Upper lobe of right lung (tissue), 1 donor: ENCODE results near the gene OR4D6. TPM values are rescaled to one million over a fixed set of nuclear protein-coding genes. Genes with fewer than 3 reads are reported as not detected.
A peak's percentile ranks its signal among the peaks of the same experiment; 100 is the strongest.

Experiments used
- ATAC-seq: fragments of 200-7000 bp; cut with Tn5 transposase; one replicate; pipeline ENCODE4 v1.9.1; 2020; ENCODE audit warnings: mild to moderate bottlenecking, moderate library complexity
- DNase-seq: peaks from one replicate; pipeline ENCODE4 v3.0.0-alpha.2; 2020
- H3K27ac ChIP-seq: fragments of 200-600 bp; one replicate; pipeline ENCODE4 v1.8.0; 2022
- H3K27me3 ChIP-seq: fragments of 200-600 bp; one replicate; pipeline ENCODE4 v1.8.0; 2022; ENCODE audit warnings: mild to moderate bottlenecking
- H3K36me3 ChIP-seq: fragments of 200-600 bp; one replicate; pipeline ENCODE4 v1.8.0; 2022
- H3K4me1 ChIP-seq: fragments of 200-600 bp; one replicate; pipeline ENCODE4 v1.8.0; 2022
- H3K4me3 ChIP-seq: fragments of 200-600 bp; one replicate; pipeline ENCODE4 v1.8.0; 2022; ENCODE audit warnings: mild to moderate bottlenecking
- H3K9me3 ChIP-seq: fragments of 200-600 bp; one replicate; pipeline ENCODE4 v1.8.0; 2022
- intact Hi-C: fragments of 100-400 bp; cut with DNase I; formaldehyde crosslinking; loops from one replicate; pipeline ENCODE4 v1.11.0; 2022
- total RNA-seq: library from RNA; stranded (reverse); fragmentation: NEBNext Ultra II Directional; extraction: Animal tissue kit (Norgen Biotek cat#: 25700); gene quantifications from one replicate; pipeline ENCODE4 v1.2.1, GENCODE V29; 2021
- TF ChIP-seq, protein P1 (sequence below): fragments of 200-600 bp; IDR thresholded peaks from one replicate; pipeline ENCODE4 v1.8.0; 2022; ENCODE audit warnings: antibody characterized with exemption
- donor health status: DM: no; HTN: yes; CAD: no; lungs with severe emphysema.

The OR4D6 gene
- total RNA-seq, 1 donor from 2014 or later = not detected

DNA sequence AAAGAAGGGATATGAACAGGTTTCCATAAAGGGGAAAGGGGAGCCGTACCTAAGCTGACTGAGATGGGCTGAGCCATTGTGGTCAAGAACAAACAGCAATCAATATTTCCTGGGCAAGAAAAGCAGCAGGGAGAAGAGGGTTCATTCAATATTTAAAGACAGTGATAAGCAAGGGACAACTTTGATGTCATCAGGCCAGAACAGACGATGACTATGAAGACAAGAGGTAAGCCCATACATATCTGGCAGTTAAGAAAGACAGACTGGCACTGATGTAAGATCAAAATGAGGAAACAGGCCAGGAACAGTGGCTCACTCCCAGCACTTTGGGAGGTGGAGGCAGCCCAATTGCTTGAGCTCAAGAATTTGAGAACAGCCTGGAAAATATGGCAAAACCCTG lies 32.9 kb upstream of the OR4D6 start:
- Histone ChIP-seq H3K4me3 (no peak overlapping the region), H3K9me3 (no peaks in the 10 kb centered on the region), H3K27ac (no peak overlapping the region), H3K27me3 (peaks cover 5% of the 10 kb centered on the region), H3K4me1 (no peaks in the 10 kb centered on the region), H3K36me3 (no peaks in the 10 kb centered on the region)
- intact Hi-C loops = no loop called here
- ATAC-seq (no peak), DNase-seq (no peak)
- TF ChIP-seq, protein P1, sequence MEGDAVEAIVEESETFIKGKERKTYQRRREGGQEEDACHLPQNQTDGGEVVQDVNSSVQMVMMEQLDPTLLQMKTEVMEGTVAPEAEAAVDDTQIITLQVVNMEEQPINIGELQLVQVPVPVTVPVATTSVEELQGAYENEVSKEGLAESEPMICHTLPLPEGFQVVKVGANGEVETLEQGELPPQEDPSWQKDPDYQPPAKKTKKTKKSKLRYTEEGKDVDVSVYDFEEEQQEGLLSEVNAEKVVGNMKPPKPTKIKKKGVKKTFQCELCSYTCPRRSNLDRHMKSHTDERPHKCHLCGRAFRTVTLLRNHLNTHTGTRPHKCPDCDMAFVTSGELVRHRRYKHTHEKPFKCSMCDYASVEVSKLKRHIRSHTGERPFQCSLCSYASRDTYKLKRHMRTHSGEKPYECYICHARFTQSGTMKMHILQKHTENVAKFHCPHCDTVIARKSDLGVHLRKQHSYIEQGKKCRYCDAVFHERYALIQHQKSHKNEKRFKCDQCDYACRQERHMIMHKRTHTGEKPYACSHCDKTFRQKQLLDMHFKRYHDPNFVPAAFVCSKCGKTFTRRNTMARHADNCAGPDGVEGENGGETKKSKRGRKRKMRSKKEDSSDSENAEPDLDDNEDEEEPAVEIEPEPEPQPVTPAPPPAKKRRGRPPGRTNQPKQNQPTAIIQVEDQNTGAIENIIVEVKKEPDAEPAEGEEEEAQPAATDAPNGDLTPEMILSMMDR = no peak

GRCh38 chr11:59425131-59425530 lies 31.6 kb upstream of the OR4D6 start:
- no peak for ATAC-seq
- TF ChIP-seq, protein P1 = no peak

DNA sequence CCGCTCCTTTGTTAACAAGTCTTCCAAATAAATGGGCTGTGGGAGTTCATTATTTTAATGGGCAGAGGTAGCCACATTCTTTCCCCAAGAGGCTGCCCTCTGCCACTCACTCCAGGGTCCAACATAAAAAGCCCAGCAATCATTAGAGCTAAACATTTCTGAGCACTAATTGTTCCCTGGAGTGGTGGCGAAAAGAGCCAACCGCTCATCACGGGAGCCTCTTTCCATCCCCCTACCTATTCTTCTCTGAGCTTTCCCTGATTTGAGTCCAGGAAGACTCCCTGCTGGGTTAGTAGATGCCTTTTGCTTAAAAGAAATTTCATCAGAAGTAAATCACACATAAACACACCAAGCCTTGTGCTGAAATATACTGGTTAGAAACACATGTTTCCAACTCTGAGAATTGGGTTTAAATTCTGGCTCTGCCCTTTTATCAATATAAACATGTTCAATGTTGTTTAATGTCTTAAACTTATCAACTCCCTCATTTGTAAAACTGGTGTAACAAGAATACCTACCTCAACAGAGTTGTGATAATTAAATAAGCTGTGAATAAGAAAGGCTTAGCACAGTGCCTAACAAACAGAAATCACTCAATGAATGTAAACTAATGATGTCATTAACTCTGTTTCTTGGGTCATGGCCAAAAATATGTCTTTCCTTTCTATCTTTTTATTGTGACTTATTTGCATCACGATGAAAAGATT lies 30.2 kb upstream of the OR4D6 start, which contains the start of gene OR5A2:
TSS of gene OR5A2 (minus strand) at position 53 of the 707 bp plus-strand sequence. CDS start 3,460 bp downstream, outside the sequence.
- DNase-seq (no peak), ATAC-seq (no peak)
- TF ChIP-seq, protein P1 = no peak
- no peaks in the 10 kb centered on the region for H3K4me1 ChIP-seq
- H3K4me3 ChIP-seq = no peak within 1 kb of the TSS
- intact Hi-C loops = no loop called here
- H3K36me3 ChIP-seq = no peaks in the 10 kb centered on the region
- no peak within 1 kb of the TSS for H3K27ac ChIP-seq
- no peaks in the 10 kb centered on the region for H3K9me3 ChIP-seq
- H3K27me3 ChIP-seq = no peaks in the 10 kb centered on the region

More at GRCh38 chr11:59425131-59425530, 31.6 kb upstream of the OR4D6 start:
- H3K9me3 ChIP-seq = no peaks in the 10 kb centered on the region
- H3K27ac ChIP-seq = no peak overlapping the region
- H3K4me1 ChIP-seq = no peaks in the 10 kb centered on the region
- intact Hi-C loops = no loop called here
- H3K27me3 ChIP-seq = no peaks in the 10 kb centered on the region
- no peaks in the 10 kb centered on the region for H3K36me3 ChIP-seq
- no peak overlapping the region for H3K4me3 ChIP-seq
- DNase-seq = no peak

GRCh38 chr11:59427068-59427382 lies 29.7 kb upstream of the OR4D6 start:
- no peaks in the 10 kb centered on the region for H3K27me3 ChIP-seq
- DNase-seq (no peak), ATAC-seq (no peak)
- no peak overlapping the region for H3K4me3 ChIP-seq
- no peak overlapping the region for H3K27ac ChIP-seq
- TF ChIP-seq, protein P1 = no peak
- intact Hi-C loops = no loop called here
- H3K36me3 ChIP-seq = no peaks in the 10 kb centered on the region
- no peaks in the 10 kb centered on the region for H3K9me3 ChIP-seq
- no peaks in the 10 kb centered on the region for H3K4me1 ChIP-seq

DNA sequence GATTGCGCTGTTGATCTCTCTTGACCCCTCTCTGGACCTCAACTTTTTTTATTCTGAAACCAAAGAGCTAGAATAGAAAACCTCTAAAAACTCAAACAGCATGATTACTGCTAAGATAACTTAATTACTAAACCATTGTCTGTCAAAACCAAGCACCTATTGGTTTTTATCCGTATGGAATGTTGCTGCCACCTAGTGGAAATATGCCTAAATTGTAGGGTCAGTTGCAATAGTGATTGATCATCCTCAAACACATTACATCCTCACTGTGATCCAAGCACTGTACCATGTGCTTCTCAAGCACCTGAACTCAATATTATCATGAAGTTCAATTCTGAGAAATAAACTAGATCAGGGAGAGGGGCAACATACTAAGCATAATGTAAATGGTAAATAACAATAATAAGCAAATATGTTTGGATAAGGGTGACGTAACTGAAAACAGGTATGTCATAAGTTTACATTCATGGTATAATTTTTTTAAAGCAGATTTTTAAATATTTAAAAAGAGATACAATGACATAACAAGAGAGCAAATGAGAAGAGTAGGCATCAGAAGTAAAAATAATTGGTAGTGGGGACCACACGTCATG lies 26.7 kb upstream of the OR4D6 start:
- Histone ChIP-seq H3K9me3 (no peaks in the 10 kb centered on the region), H3K27me3 (no peaks in the 10 kb centered on the region), H3K36me3 (no peaks in the 10 kb centered on the region), H3K4me3 (no peak overlapping the region), H3K27ac (no peak overlapping the region), H3K4me1 (no peaks in the 10 kb centered on the region)
- TF ChIP-seq, protein P1 = peak; percentile 76
- ATAC-seq (peak; percentile 81), DNase-seq (no peak)
- intact Hi-C loops = no loop called here
